Fibroblast of lung (primary cell): ENCODE measurements around the gene NLRC3.
"Not testable (repeated sequence)": the region's sequence is repeated elsewhere in the genome, so short reads cannot be mapped to it uniquely, and the experiment has no call there.

Experiments
- CTCF ChIP-seq, 2 donors: IDR thresholded peaks in 1 of 2; conservative IDR thresholded peaks in 1 of 2; 1 replicate in 1 of 2; 2 replicates in 1 of 2; pipeline ENCODE4 v1.5.1; 2011 to 2012; ENCODE audit warnings: low read length in 2 of 2, control low read depth in 1 of 2, inconsistent platforms in 1 of 2, low read depth in 1 of 2, mild to moderate bottlenecking in 1 of 2
- EZH2 ChIP-seq: IDR thresholded peaks from 2 replicates; pipeline ENCODE4 v1.5.1; 2012; ENCODE audit warnings: low read length, control low read depth, mild to moderate bottlenecking; ENCODE audit errors: missing control alignments

GRCh38 chr16:3501412-3501761, 75.8 kb downstream of the NLRC3 start:
- TF ChIP-seq EZH2; CTCF (conservative IDR thresholded peaks at IDR 0.05 in 1 of 2, IDR thresholded peaks at IDR 0.05 in 1 of 2; ENCODE audit: low read depth in 1 of 2, low read length in 2 of 2): not testable (repeated sequence)
